DMS153 treated with DMSO at 0.1 percent for 48 hours (cell line): Measurements from ENCODE around the gene ANKS1B.
"Not testable (repeated sequence)": the region's sequence is repeated elsewhere in the genome, so short reads cannot be mapped to it uniquely, and the experiment has no call there.

Experiments
- DNase-seq: peaks from one replicate; lab custom pipeline; 2025; ENCODE audit not compliant: unreplicated experiment; lab: John Stamatoyannopoulos, UW

ANKS1B gene

DNA sequence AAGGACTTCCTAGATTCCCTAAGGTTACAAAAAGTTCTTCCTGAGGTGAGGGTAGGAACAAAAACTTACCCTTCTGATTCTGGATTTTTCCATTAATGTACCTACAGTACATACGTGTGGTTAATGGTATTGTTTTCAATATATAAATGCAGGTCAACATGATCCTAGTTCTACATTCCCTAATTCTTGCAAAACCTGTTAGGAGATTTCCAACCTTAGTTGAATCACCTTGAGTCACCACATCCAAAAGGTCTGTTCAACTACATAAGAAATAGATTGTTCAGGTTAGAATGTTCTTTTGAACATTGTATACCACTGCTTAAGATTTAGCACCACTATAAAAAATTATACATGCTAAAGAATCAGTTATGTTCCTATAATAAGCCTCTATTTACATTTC is 218.3 kb downstream of the ANKS1B start:
- no peak for DNase-seq

- no peak for DNase-seq
These were observed 219.1 kb downstream of the ANKS1B start for GRCh38 chr12:99765469-99766114.

DNA sequence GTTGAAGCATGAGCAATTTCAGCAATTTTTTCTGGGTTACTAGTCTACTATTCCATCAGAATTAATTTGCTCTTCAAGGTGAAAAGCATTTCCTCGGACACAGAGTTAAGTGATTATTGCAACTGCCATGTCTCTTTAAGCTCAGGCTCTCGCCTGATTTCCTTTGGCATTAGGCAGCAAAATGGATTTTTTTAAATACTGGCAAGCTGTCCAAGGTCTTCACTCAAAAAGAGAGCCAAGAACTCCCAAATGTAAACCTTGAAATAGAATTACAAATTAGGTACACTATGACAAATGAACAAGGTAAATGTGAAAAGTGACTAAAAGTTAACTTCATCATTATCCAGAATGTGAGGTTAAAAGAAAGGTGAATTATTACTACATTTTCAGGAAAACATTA is 225.3 kb downstream of the ANKS1B start:
- no peak for DNase-seq

GRCh38 chr12:99758997-99759396 is 225.7 kb downstream of the ANKS1B start:
- DNase-seq = no peak

- no peak for DNase-seq
These were observed 232.0 kb downstream of the ANKS1B start for GRCh38 chr12:99752740-99753139.

GRCh38 chr12:99746538-99746937 is 238.2 kb downstream of the ANKS1B start:
- no peak for DNase-seq

GRCh38 chr12:99745895-99746294 is 238.8 kb downstream of the ANKS1B start:
- no peak for DNase-seq

GRCh38 chr12:99745121-99745520 is 239.6 kb downstream of the ANKS1B start:
- DNase-seq = no peak

GRCh38 chr12:99736760-99737269 is 247.9 kb downstream of the ANKS1B start:
- no peak for DNase-seq

- no peak for DNase-seq
These were observed 252.6 kb downstream of the ANKS1B start for GRCh38 chr12:99732131-99732530.

DNA sequence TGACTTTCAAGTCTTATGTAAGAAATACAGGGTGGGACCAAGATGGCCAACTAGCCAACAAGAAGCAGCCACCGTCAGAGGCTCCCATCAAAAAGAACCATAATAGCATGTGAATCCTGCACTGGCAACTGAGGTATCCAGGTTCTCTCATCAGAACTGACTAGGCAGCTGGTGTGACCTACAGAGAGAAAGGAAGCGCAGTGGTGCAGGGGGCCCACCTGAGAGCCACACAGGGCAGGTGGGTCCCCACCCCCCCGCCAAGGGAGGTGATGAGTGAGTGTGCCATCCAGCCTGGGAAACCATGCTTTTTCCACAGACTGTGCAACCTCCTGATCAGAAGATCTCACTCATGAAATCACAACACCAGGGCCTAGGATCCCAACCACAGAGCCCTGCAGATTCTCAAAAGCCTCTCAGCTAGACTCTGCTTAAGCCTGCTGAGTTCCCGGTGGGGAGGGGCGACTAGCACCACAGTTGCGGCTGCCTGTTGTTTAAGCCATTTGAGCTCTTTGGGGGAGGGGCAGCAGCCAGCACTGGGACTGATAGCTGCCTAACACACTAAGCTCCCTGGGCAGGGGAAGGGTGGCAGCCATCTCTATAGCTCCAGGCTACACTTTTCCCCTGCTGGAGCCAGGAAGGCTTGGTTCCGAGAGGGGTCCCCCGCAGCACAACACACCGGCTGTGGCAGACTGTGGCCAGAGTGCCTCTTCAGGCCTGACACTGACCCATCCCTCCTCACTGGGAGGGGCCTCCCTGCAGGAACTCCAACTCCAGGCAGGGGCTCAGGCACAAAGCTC is 261.8 kb downstream of the ANKS1B start:
- DNase-seq = no peak

- DNase-seq = no peak
These were observed 262.9 kb downstream of the ANKS1B start for GRCh38 chr12:99721715-99722275.

GRCh38 chr12:99720083-99720465 is 264.7 kb downstream of the ANKS1B start:
- not testable (repeated sequence) for DNase-seq

GRCh38 chr12:99719411-99720082 is 265.2 kb downstream of the ANKS1B start:
- DNase-seq = not testable (repeated sequence)

- DNase-seq = not testable (repeated sequence)
These were observed 268.8 kb downstream of the ANKS1B start for GRCh38 chr12:99715841-99716510.

- DNase-seq = not testable (repeated sequence)
These were observed 269.8 kb downstream of the ANKS1B start for GRCh38 chr12:99714921-99715320.

- no peak for DNase-seq
These were observed 270.7 kb downstream of the ANKS1B start for GRCh38 chr12:99713946-99714520.

GRCh38 chr12:99712281-99712680 is 272.5 kb downstream of the ANKS1B start:
- DNase-seq = no peak

DNA sequence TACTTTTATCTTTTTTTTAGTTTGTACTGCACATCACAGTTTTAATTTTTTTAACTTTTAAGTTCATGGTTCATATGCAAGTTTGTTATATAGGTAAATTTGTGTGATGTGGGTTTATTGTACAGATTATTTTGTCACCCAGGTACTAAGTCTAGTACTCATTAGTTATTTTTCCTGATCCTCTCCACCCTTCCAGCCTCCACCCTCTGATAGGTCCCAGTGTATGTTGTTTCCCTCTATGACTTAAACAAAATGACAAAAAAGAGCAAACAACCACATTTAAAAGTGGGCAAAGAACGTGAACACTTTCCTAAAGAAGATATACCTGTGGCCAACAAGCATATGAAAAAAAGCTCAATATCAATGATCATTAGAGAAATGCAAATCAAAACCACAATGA is 273.5 kb downstream of the ANKS1B start:
- no peak for DNase-seq

GRCh38 chr12:99709619-99710018 is 275.1 kb downstream of the ANKS1B start:
- DNase-seq = no peak

DNA sequence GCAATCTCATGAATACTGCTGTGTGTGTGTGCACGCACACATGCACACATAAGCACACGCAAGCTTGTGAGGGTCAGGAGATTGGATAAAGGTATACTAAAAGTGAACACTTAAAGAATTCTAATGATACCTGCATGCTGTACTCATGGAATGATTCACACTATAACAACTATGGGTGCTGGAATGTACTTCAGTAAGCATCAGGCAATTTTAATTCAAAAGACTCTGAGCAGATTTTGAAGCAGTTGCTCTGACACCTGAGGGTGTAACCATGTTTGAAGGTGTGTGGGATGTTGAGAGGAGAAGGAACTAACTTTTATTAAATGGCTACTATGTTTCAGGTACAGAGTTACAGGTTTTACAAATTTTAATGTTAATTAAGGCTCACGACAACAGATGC is 275.6 kb downstream of the ANKS1B start:
- DNase-seq = no peak
